Measurements from ENCODE around the gene TSPAN3.

DNA sequence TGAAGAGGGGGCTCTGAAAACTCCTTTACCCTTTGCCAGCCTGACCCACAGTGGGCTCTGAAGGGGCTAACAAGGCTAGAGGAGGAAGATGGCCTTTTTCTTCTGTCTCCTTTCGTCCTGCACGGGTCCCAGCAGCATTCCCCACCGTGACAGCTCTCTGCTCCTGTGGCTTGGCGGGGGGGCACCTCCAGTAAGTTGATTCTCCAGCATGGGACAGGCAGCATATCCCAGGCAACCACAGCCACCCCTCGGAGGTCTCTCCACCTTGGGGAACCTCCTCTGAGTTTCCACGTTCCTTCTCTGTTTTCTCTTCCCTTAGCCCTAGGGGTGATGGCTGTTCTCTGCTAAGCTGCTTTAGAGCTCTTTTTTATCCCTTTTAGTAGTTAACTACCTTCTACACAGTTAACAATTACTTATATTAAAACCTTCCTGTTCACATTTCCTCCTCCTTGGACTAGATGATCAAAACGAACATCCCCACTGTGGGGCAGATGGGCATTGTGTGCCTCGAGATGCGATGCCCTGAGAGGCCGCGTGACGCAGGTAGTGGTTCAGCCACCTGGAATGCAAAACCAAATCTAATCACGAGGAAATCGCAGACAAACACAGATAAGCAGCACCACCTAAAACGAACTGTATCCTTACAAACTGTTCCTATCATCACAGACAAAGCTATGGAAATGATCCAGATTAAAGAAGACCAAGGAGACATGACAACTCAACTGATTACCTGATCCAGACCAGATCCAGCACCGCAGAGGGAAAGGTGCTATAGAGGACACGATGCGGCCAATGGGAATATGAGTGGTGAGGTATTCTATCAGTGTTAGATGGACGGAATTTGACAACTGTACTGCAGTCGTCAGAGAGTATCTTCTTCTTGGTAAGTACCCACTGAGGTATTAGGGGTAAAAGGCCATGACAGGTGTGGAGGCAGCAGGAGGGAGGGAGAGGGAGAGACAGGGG is 27.7 kb downstream of the TSPAN3 start:
- no peak for TF ChIP-seq FOXK2 (IDR thresholded peaks at IDR 0.05)
- TF ChIP-seq ARNT (IDR thresholded peaks at IDR 0.05) = no peak
- no peak for TF ChIP-seq LEF1 (IDR thresholded peaks at IDR 0.05; ENCODE audit: borderline replicate concordance)
- TF ChIP-seq CTBP1 (IDR thresholded peaks at IDR 0.05; ENCODE audit: borderline replicate concordance) = no peak
- TF ChIP-seq BHLHE40 (IDR thresholded peaks at IDR 0.05; ENCODE audit: borderline replicate concordance) = no peak
